Central memory CD4-positive, alpha-beta T cell (primary cell): Measurements from ENCODE around the gene TP63.
"Not testable (repeated sequence)": the region's sequence is repeated elsewhere in the genome, so short reads cannot be mapped to it uniquely, and the experiment has no call there.

ENCODE experiments used
- DNase-seq: peaks from one replicate; pipeline ENCODE4 v3.0.0; 2022

Gene TP63

DNA sequence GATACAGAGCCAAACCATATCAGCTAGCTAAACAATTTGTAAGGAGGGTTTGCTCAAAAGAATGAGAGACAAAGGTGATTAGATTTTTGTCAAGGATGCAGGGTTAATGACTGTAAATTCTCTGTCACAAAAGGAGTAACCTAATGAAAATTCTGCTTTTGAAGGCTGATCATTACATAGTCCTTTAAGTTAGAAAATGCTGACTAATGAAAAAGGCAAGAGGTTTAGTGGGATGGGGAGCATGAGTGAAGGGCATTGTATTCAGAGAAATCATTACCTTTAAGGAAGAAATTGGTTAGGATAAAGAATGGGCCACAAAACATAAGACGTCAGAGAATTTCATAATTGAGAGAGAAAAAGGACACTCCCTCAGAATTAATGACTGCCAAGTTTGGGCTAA, 97.7 kb downstream of the TP63 start:
- DNase-seq = no peak

DNA sequence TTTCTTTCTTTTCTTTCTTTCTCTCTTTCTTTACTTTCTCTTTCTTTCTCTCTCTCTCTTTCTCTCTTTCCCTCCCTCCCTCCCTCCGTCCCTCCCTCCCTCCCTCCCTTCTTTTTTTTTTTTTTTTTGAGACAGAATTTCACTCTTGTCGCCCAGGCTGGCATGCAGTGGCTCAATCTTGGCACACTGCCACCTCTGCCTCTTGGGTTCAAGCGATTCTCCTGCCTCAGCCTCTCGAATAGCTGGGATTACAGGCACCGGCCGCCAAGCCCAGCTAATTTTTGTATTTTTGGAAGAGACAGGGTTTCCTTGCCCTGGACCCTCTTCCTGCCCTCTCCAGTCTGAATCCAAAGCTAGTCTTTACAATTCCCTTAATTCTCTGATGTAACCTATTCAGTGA, 102.9 kb downstream of the TP63 start:
- no peak for DNase-seq

- DNase-seq = no peak
Measured at GRCh38 chr3:189735913-189736312, 104.7 kb downstream of the TP63 start.

GRCh38 chr3:189737071-189737470, 105.9 kb downstream of the TP63 start:
- no peak for DNase-seq

- DNase-seq = no peak
Measured at GRCh38 chr3:189737619-189738018, 106.4 kb downstream of the TP63 start.

DNA sequence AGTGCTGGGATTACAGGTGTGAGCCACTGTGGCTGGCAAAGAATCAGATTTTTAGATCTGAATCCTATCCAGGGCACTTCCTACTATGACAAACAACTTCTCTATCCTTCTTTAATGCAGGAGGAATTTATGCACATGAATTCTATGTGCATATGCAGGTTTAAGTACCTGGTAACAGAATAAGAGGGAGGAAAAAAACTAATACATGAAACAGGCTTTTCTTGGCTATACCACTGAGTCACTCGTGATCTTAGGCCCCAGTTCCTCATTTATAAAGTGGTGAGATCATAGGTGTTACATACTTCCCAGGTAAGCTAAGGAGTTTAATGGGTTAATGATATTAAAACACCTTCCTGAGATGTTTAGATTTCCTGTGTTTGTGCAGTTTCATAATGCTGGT, 108.2 kb downstream of the TP63 start:
- no peak for DNase-seq

DNA sequence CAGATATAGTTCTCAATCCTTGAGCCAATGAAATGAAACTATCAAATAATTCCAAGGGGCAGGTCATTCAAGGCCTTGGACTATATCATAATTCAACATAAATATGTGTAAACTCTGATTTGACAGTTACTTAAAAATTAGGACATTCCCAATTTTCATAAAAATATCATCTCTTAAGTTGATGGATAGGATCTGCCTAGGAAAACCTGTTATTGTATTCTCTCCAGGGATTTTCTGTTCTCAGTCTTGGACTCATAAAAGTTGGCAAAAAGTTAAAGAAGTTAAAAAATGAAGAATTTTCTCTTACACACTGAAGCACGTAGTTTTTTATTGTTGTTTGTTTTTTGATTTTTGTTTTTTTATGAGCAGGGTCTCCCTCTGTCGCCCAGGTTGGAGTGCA, 109.0 kb downstream of the TP63 start:
- DNase-seq = no peak

GRCh38 chr3:189744235-189744634, 113.0 kb downstream of the TP63 start:
- no peak for DNase-seq

- no peak for DNase-seq
Measured at GRCh38 chr3:189745622-189746021, 114.4 kb downstream of the TP63 start.

DNA sequence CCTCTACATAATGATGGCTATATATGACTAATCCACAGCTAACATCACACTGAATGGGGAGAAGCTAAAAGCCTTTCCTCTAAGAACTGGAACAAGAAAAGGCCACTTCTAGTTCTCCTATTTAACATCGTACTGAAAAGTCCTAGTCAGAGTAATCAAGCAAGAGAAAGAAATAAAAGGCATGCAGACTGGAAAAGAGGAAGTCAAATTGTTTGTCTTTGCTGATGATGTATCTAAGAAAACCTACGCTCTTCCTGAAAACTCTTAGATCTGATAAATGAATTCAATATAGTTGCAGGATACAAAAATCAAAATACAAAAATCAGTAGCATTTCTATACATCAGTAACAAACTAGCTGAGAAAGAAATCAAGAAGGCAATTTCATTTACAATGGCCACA, 116.9 kb downstream of the TP63 start:
- DNase-seq = no peak

GRCh38 chr3:189750972-189751371, 119.8 kb downstream of the TP63 start:
- DNase-seq = not testable (repeated sequence)

- no peak for DNase-seq
Measured at GRCh38 chr3:189754356-189754755, 123.2 kb downstream of the TP63 start.

DNA sequence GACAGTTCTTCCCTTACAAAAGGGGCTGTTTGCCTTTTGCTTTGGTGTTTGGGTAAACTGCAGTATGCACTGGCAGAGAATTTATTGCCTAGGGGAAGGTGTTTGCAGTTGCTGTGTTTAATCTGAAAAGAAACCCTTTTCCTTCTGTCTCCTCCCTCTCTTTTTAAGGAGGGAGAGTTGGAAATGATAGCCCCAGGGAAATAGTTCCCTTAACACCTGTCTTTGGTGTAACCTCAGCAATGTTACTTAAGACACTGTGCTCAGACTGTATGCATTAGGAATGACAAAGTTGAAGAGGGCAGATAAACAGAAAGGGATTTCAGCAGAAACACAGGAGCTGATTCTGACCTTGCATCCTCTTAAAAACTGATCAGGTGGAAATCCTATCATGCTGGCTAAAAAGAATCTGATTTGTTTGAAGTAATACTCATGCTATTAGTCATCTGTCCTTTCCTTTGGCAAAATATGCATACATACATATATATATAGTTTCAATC, 125.4 kb downstream of the TP63 start:
- no peak for DNase-seq

- no peak for DNase-seq
Measured at GRCh38 chr3:189758186-189758585, 127.0 kb downstream of the TP63 start.

- DNase-seq = no peak
Measured at GRCh38 chr3:189766416-189766815, 135.2 kb downstream of the TP63 start.

DNA sequence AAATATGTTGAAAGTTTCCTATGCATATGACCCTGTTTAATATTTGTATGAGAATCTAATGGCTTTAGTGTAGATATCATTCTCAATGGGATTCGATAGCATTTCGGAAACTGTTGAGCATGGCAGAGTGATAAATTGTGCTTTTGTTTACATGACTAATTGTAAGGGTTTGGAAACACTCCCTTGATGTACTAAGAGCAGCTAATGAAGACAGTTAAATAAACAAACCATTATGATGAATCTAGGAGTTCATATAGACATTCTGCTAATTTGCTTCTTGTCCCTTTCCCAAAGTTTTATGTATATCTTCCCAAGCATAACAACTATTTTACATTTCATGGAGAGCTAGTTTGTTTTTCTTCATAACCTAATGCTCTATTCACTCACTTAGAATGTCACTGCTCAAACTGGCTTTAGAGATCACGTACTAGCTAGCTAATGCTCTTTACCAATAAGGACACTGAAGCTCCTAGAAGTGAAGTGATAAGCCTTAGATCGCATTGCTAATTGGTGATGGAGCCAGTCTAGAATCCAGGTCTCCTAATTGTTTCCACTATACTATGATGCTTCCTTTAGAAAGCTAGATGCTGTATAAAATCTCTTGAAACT, 140.8 kb downstream of the TP63 start:
- DNase-seq = no peak

DNA sequence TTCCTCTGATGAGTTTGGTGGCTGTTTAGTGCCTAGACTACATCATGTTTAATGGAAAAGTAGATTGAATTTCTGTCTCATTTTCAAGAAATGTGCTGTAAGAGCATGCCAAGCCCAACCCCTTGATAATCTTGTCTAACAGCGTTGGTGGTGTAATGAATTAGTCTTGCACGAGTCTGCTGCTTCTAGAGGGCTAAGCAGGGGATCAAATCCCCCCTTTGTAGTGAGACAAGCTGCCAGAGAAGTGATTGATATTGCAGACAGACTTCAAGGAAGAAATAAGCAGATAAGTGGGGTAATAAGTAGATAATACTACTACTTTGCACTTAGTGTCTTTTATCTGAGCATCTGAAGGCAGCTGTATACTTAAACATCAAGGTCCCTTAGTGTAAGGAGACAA, 141.4 kb downstream of the TP63 start:
- no peak for DNase-seq

GRCh38 chr3:189773056-189773455, 141.9 kb downstream of the TP63 start:
- DNase-seq = no peak

DNA sequence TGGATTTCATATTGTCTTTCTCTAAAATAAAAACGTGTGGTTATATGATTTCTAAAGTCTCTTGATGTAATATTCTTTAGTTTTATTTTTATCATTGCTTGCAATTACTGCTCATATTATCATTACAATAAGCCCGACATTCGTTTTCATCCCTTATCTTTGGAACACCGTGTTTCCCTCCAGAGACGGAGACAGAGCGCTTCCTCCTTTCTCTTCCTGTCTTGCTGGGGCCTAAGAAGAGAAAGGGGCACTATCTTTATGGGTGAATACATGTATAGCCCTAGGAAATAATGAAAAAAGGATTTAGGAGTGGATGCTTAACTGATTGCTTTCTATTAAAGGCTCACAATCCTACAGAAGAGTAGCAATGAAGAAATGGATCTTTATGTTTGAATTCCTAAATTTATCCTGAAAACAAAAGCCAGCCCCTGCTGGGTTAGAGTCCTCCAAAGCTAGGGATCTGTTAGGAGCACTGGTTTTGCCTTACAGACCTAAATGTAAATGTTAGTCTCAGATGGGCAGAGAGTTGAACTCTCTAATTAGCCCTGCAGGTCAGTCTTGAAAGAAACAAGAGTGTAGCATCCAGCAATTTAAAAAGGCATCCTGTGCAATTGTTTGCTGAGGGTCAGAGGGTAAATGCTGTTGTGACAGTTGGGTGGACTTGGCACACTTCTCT, 145.1 kb downstream of the TP63 start:
- no peak for DNase-seq

DNA sequence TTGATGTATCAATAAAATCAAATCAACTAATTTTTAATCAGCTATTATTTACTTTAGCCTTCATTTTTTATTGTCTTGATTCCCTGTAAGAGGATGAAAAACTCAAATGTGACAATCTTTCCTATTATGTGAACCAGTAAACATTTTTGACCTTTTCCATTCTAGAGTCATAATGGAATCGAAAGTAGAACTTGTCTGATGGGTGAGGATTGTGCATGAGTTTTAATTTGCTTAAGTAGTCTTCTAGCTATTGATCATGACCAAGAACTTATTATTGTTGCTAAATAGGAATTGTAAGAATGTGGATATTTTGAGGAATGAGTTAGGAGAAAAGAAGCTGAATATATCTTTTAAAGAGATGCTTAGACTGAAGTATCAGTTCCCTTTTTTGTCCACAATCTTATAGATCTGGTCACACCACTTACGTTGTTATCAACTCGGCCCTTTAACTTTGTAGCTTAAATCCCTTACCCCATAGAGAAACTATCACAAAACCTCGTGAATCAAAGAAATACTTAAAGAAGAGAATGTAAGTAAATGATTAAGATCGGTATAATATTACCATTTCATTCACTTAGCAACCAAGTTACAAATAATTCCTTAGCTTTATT, 147.3 kb downstream of the TP63 start:
- DNase-seq = no peak

GRCh38 chr3:189779166-189779565, 148.0 kb downstream of the TP63 start:
- no peak for DNase-seq

GRCh38 chr3:189780546-189781270, 149.5 kb downstream of the TP63 start:
- no peak for DNase-seq

DNA sequence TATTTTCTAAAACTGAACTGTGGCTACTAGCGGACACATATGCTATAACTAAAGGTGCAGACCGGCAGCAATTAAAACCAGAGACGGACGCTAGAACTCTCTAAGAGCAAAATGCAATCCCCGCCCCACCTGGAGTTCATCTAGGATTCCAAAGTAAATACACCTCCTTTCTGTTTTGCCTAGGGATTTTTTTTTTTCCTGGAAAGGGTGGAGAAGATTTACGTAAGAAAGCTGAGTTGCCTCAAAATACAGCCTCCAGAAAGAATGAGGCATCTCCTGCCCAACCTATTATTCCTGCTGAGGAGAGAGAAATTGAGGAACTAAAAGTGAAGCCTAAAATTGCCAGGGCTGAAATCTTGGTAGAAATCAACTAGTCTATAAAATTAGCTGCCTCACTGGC, 150.2 kb downstream of the TP63 start:
- no peak for DNase-seq
